Rectal smooth muscle tissue (tissue), 1 donor: ENCODE measurements around the gene PSEN2.
"Not testable (repeated sequence)": the region's sequence is repeated elsewhere in the genome, so short reads cannot be mapped to it uniquely, and the experiment has no call there.

Experiments
- H3K27ac ChIP-seq: one replicate; pipeline ENCODE4 v1.7.0; 2013; ENCODE audit warnings: low read depth, low read length, inconsistent platforms
- H3K27me3 ChIP-seq: one replicate; pipeline ENCODE4 v1.7.0; 2013; ENCODE audit warnings: low read length; ENCODE audit not compliant: control insufficient read depth, insufficient read depth
- H3K36me3 ChIP-seq: one replicate; pipeline ENCODE4 v1.7.0; 2013; ENCODE audit warnings: low read length; ENCODE audit not compliant: control insufficient read depth, insufficient read depth
- H3K4me1 ChIP-seq: one replicate; pipeline ENCODE4 v1.7.0; 2013; ENCODE audit warnings: low read length; ENCODE audit not compliant: control insufficient read depth, insufficient read depth
- H3K4me3 ChIP-seq: one replicate; pipeline ENCODE4 v1.7.0; 2013; ENCODE audit warnings: low read length
- H3K9ac ChIP-seq: one replicate; pipeline ENCODE4 v1.7.0; 2013; ENCODE audit warnings: low read length

PSEN2 gene

GRCh38 chr1:226832613-226833012 lies 37.8 kb upstream of the PSEN2 start:
- Histone ChIP-seq H3K4me1 (peaks cover 3% of the 10 kb centered on the region), H3K36me3 (no peaks in the 10 kb centered on the region), H3K9ac (no peak overlapping the region), H3K4me3 (no peak overlapping the region), H3K27ac (no peak overlapping the region), H3K27me3 (no peaks in the 10 kb centered on the region)

GRCh38 chr1:226834179-226834578 lies 36.2 kb upstream of the PSEN2 start:
- not testable (repeated sequence) for H3K9ac ChIP-seq, H3K4me1 ChIP-seq, H3K27me3 ChIP-seq, H3K36me3 ChIP-seq, H3K27ac ChIP-seq, H3K4me3 ChIP-seq

- H3K36me3 ChIP-seq, H3K27me3 ChIP-seq, H3K27ac ChIP-seq, H3K4me3 ChIP-seq, H3K4me1 ChIP-seq, H3K9ac ChIP-seq: not testable (repeated sequence)
Observed at GRCh38 chr1:226835396-226835795, 35.0 kb upstream of the PSEN2 start.

GRCh38 chr1:226837966-226838365 lies 32.5 kb upstream of the PSEN2 start:
- not testable (repeated sequence) for H3K4me1 ChIP-seq, H3K27me3 ChIP-seq, H3K36me3 ChIP-seq, H3K27ac ChIP-seq, H3K4me3 ChIP-seq, H3K9ac ChIP-seq

- Histone ChIP-seq H3K4me3 (no peak overlapping the region), H3K4me1 (no peaks in the 10 kb centered on the region), H3K9ac (no peak overlapping the region), H3K27me3 (no peaks in the 10 kb centered on the region), H3K27ac (no peak overlapping the region), H3K36me3 (no peaks in the 10 kb centered on the region)
Observed at GRCh38 chr1:226838456-226838855, 32.0 kb upstream of the PSEN2 start.

GRCh38 chr1:226845624-226846023 lies 24.8 kb upstream of the PSEN2 start:
- Histone ChIP-seq H3K4me3 (no peak overlapping the region), H3K27ac (no peak overlapping the region), H3K36me3 (no peaks in the 10 kb centered on the region), H3K9ac (no peak overlapping the region), H3K27me3 (no peaks in the 10 kb centered on the region), H3K4me1 (no peaks in the 10 kb centered on the region)

- no peak overlapping the region for H3K4me3 ChIP-seq
- no peaks in the 10 kb centered on the region for H3K36me3 ChIP-seq
- no peak overlapping the region for H3K9ac ChIP-seq
- H3K27ac ChIP-seq: no peak overlapping the region
- H3K27me3 ChIP-seq: no peaks in the 10 kb centered on the region
- no peaks in the 10 kb centered on the region for H3K4me1 ChIP-seq
Observed at GRCh38 chr1:226846786-226847185, 23.6 kb upstream of the PSEN2 start.

- not testable (repeated sequence) for H3K27ac ChIP-seq, H3K4me1 ChIP-seq, H3K36me3 ChIP-seq, H3K4me3 ChIP-seq, H3K9ac ChIP-seq, H3K27me3 ChIP-seq
Observed at GRCh38 chr1:226854548-226854947, 15.9 kb upstream of the PSEN2 start.

- Histone ChIP-seq H3K4me3 (no peak overlapping the region), H3K4me1 (no peaks in the 10 kb centered on the region), H3K9ac (no peak overlapping the region), H3K27me3 (no peaks in the 10 kb centered on the region), H3K36me3 (no peaks in the 10 kb centered on the region), H3K27ac (no peak overlapping the region)
Observed at GRCh38 chr1:226862890-226863289, 7.5 kb upstream of the PSEN2 start.

- Histone ChIP-seq H3K27me3 (no peaks in the 10 kb centered on the region), H3K27ac (no peak overlapping the region), H3K9ac (no peak overlapping the region), H3K4me1 (no peaks in the 10 kb centered on the region), H3K36me3 (no peaks in the 10 kb centered on the region), H3K4me3 (no peak overlapping the region)
Observed at GRCh38 chr1:226863446-226863845, 7.0 kb upstream of the PSEN2 start.

- Histone ChIP-seq H3K9ac (no peak overlapping the region), H3K27ac (no peak overlapping the region), H3K4me3 (no peak overlapping the region), H3K4me1 (no peaks in the 10 kb centered on the region), H3K36me3 (no peaks in the 10 kb centered on the region), H3K27me3 (no peaks in the 10 kb centered on the region)
Observed at GRCh38 chr1:226864311-226864710, 6.1 kb upstream of the PSEN2 start.

- Histone ChIP-seq H3K36me3 (no peaks in the 10 kb centered on the region), H3K27ac (no peak overlapping the region), H3K9ac (no peak overlapping the region), H3K27me3 (no peaks in the 10 kb centered on the region), H3K4me3 (no peak overlapping the region), H3K4me1 (no peaks in the 10 kb centered on the region)
Observed at GRCh38 chr1:226865590-226865989, 4.8 kb upstream of the PSEN2 start.

GRCh38 chr1:226867461-226868054 lies 2.9 kb upstream of the PSEN2 start:
- Histone ChIP-seq H3K27me3 (no peaks in the 10 kb centered on the region), H3K4me3 (no peak overlapping the region), H3K27ac (no peak overlapping the region), H3K36me3 (no peaks in the 10 kb centered on the region), H3K4me1 (peaks cover 8% of the 10 kb centered on the region), H3K9ac (no peak overlapping the region)
